H1 (cell line): Measurements from ENCODE around the gene PLXNB2. TPM values are rescaled to one million over a fixed set of nuclear protein-coding genes. Genes with fewer than 3 reads are reported as not detected.

ENCODE experiments used
- BRCA1 ChIP-seq: IDR thresholded peaks from 2 replicates; pipeline ENCODE4 v1.6.1; 2012; ENCODE audit warnings: low read depth, low read length, improper control_type of control experiment
- CHD7 ChIP-seq: fragments of 300-600 bp; sonication (generic); IDR thresholded peaks from 2 replicates; pipeline ENCODE4 v1.7.1; 2012; ENCODE audit warnings: low read length, moderate library complexity, mild to moderate bottlenecking, inconsistent platforms; ENCODE audit not compliant: insufficient replicate concordance
- E2F6 ChIP-seq: IDR thresholded peaks from 2 replicates; pipeline ENCODE4 v1.6.1; 2012; ENCODE audit warnings: inconsistent platforms
- HDAC6 ChIP-seq: IDR thresholded peaks from one replicate; pipeline ENCODE4 v1.7.1; 2012; ENCODE audit warnings: low read depth, mild to moderate bottlenecking, inconsistent platforms, low read length, moderate library complexity
- ZNF274 ChIP-seq: IDR thresholded peaks from 2 replicates; pipeline ENCODE4 v1.7.0; 2012; ENCODE audit warnings: low read length, borderline replicate concordance; ENCODE audit errors: extremely low read depth
- polyA plus RNA-seq, 7 experiments: library from polyadenylated mRNA; depleted of rRNA in 3 of 7; stranded (reverse) in 5 of 7; unstranded in 2 of 7; fragments of >200 nt in 5 of 7; fragments of 200-250 nt in 2 of 7; gene quantifications; 1 replicate in 5 of 7; 2 replicates in 1 of 7; 4 replicates in 1 of 7; pipeline versions ENCODE4 v1.2.1 to v1.2.3, GENCODE V29; 2011 to 2013; ENCODE audit warnings: missing spikeins in 2 of 7, mixed read lengths in 2 of 7
- total RNA-seq: library from RNA; stranded (reverse); fragmentation: NEBNext Ultra II Directional; extraction: Animal tissue kit (Norgen Biotek cat#: 25700); gene quantifications from 2 replicates; pipeline ENCODE4 v1.2.1, GENCODE V29; 2021

PLXNB2 gene
- total and polyA plus RNA-seq, 2 of the 8 experiments (the other 6 are each of a cell fraction or from before 2014, with no cell fraction given): 58.3 to 92.8 TPM

- TF ChIP-seq CHD7 (no peak), HDAC6 (no peak), BRCA1 (no peak), E2F6 (no peak), ZNF274 (no peak)
Observed at GRCh38 chr22:50314081-50314454, 6.6 kb upstream of the PLXNB2 start (continued).
